ENCODE data around the gene SH3RF3.

SH3RF3 gene

DNA sequence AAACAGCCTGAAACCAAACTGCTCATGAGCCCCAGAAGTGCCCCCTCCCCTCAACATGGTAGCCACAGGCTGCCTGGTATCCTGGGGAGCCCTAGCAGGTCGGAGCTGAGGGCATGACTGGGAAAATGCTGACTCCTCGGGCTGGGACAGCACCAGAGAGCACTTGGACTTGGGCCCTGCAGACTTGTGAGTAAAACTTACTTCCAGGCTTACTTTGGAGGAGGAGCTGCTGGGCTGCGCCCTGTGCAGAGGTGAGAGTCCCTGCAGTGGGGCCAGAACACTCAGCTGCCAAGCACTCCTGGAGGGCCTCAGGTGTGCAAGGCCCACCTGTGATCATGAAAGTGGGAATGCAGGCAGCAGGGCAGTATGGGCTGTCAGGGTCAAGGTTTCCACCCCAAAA lies 365.3 kb downstream of the SH3RF3 start:
- no peak for DNase-seq (ENCODE audit: low read depth)

DNA sequence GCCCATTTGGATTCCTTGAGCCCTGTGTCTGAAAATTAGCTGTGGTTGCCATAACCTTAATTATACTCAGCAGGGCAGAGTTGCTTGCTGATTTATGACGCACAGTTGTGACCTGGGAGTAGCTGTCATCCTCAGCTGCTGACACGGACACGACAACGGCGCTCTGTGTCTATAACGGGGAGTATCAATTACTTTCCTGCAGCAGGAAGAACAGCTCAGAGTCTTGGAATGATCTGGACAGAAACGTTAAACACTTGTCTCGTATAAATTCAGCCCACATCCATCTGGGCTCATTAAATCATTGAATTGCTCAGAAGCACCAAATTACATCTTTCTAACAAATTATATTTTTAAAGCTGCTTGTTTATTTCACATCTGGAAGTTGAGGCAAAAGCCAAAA lies 368.5 kb downstream of the SH3RF3 start:
- DNase-seq (ENCODE audit: low read depth) = no peak

DNA sequence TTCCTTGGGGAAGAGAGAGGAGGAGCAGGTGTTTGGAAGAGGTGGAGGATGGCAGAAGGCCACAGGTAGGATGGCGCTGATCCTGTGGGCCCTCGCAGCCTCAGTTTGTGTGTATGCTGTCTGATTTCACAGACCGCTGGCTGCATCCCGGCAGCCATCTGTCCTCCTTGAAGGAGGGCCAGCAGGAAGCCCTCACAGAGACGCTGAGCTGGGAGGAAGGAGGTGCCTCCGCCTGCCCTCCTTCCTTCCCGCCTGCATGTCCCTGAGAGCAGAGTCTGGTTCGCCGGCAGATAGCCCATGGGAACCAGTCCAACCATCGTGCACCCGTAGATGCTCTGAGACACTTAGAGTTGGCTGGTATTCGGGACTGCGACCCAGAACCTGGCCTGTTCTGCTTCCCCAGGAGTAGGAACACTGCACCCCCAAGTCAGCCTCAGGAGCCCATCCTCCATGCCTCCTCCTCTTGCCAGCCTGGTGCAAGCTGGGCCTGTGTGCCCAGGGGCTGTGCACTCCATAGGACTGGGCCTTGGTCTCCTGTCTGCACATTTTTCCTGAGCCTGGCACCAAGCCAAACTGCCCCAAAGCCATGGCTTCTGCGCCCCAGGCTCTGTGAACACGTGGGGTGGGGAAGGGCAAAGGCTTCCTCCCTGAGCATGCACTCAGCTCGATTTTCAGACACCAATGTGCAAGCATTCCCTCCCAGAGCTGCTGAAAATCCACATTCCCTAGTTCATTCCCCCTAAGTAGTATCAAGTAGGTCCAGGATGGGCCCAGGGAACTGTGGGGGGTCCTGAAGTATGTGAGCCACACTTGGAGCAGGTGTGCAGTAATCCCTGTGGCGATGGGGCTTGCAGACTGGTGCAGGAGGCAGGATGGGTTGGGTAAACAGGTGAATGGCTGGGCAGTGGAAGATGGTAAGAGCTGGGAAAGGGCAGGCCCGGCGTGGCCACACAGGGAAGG lies 369.2 kb downstream of the SH3RF3 start:
- no peak for DNase-seq (ENCODE audit: low read depth)

DNA sequence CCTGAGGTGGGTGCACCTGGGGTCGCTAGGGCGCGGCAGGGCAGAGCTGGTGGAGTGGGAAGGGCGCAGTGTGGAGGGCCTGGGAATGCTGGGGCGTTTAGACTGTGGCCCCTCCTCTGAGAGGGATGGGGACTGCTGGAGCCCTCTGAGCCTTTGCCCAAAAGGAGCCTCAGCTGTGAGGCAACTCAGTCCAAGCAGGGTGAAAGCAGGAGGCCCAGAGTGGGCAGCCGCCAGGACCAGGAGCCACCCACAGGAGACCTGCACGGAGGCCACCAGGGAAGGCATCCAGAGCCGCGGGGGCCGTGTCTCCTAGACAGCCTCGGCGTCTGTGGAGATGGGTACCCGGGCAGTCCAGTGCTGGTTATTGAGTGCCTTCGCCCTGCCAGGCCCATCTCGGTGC lies 369.9 kb downstream of the SH3RF3 start:
- DNase-seq (ENCODE audit: low read depth) = no peak

DNA sequence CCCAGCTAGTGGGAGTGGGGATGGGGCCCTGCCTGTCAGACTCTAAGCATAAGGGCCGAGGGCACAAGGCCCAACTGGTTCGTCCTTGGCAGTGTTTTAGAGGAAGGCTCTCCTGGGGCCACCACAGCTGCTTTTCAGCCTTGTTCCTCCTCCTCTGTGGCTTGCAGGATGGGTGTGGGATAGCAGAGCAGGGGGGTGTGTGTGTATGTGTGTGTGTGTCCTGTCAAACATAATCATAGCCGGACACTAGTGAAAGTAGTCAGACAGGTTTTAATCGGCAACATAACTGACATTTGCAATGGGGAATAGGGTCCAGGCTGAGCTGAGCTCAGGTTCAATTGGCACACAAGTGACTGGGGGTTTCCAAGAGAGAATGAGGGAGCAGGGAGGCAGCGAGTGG lies 370.6 kb downstream of the SH3RF3 start:
- DNase-seq (ENCODE audit: low read depth) = no peak

DNA sequence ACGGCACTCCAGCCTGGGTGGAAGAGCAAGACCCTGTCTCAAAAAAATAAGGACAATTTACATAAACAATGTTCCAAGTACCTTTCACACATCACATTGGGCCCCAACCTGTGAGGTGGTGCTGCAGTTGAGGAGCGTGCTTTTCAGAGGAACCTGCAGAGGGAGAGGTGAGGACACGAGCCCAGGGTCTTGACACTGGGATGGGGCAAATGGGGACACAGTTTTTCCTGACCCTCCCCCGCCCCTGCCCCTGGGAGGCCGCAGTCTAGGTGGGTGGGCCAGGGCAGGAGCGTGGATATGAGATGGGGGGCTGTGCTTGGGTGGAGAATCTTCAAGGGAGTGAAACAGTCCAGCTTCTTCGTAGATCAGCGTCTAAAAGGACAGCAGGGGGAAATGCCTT lies 371.9 kb downstream of the SH3RF3 start:
- DNase-seq (ENCODE audit: low read depth) = no peak

DNA sequence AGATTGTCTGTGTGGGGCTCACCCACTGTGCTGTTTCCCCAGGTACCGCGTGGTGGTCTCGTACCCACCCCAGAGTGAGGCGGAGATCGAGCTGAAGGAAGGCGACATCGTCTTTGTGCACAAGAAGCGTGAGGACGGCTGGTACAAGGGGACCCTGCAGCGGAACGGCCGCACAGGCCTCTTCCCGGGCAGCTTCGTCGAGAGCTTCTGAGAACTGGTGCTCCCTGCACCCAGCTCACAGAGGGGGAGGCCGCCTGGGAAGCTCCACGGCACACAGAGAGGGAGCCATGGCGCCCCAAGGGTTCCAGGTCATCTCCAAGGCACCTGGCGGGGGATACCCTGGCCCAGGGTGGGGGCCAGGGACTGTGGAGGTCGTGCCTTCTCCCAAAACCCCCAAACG lies 372.5 kb downstream of the SH3RF3 start:
- no peak for DNase-seq (ENCODE audit: low read depth)

DNA sequence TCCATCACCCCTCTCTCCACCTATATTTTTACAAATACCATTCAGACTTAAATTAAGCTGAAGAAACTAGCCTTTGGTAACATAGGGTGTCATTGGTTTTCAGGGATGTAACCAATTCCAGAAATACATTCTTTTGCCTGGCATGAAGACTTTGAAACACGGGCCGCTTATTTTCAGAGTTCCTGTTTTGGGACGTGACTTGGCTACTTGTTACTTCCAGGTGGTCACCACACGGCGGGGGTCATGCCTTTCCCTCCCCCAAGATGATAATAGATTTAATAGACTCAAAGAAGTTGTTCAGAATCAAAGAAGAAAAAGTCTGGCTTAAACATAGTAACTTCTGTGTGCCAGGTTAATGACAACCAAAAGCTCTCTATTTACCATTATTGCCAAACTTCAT lies 374.2 kb downstream of the SH3RF3 start:
- DNase-seq (ENCODE audit: low read depth) = no peak

DNA sequence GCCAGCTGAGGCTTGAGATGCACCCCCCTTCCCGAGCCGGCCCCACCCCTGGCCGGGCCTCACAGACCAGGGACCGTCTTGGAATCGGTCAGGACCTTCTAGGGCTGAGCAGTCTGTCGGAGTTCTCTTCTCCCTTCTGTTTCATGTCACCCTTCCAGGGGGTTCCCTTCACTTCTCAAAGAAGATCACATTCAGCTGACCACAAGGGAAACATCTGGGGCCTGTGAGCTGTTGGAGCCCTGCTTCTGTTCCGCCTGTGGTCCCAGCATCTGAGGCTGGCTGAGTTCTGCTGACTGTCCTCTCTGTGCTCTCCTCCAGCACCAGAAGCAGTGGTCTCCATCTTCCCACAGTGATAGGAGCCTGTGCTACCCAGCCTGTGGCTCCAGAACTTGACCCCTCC lies 378.2 kb downstream of the SH3RF3 start:
- no peak for DNase-seq (ENCODE audit: low read depth)

DNA sequence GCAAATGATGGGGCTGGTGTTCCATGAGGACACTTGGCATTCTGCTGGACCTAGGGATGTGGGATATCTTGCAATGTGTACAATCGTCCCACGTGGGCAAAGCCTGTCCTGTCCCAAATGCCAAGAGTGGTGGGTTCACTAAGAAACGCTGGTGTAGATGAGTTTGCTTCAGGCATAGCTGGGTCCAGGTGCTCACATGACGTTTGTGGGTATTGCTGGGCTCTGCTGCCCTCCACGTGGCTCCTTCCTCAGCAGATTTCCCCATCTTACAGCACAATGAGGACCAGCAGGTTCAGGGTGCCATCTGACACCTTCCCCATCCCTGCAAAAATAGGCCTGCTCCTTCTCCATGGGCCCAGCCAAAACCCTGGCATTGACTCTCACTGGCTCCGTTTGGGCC lies 378.8 kb downstream of the SH3RF3 start:
- DNase-seq (ENCODE audit: low read depth) = no peak

DNA sequence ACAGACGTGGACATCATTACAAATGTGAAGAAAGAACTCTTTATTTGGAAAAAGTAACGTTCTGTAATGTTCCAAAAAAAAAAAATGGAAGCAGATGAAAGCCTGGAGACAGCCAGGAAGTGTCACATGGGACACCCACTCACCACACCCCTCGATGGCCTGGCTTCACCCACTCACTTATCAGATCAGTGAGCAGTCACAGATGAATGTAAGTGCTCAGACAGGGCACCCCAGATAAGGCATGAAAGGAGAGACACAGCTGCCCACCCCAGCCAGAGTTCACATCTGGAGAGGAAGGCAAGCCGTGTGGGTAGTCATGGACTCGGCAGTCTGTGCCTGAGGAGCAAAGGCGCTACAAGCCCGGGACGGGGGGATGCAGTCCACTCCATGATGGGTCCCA lies 379.6 kb downstream of the SH3RF3 start:
- DNase-seq (ENCODE audit: low read depth) = no peak

DNA sequence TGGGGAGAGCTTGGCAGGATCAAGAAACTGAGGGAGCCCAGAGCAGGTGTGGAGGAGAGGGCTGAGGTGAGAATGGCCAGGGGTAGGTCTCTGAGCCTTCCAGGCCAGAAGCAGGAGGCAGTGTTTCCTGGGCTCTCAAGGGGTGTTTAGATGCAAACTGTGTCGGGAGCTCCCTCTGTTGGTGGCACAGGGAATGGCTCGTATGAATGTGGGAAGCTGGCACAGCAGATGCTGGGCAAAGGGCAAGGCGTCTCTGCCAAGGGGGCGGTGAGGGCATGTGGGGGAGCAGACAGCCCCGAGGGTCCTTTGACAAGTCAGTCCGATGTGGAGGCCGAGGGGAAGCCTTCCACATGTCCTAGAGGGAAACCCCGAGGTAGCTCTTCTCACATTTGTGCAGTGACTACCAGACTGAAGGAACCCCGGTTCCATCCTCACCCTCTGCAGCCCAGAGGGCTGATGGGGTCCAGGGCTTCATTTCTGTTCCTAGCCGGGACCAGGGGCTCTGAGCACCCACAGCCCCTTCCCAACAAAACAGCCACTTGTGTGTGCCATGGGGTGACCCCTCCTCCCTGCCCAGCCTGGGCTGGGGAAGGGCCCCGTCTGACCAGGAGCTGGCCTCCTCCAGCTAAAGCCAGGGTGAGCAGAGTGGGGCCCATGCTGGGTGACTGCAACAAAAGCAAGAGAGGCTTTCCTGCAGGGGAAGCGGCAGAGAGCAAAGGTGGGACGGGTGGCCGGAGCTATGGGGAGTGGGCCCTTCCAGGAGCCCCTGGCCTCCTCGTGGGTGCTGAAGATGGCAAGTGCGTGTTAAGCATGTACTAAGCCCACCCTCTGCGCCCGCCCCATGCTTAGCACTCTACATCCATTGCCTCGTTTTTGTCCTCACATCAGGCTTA lies 381.4 kb downstream of the SH3RF3 start:
- DNase-seq (ENCODE audit: low read depth) = peak; percentile 66

DNA sequence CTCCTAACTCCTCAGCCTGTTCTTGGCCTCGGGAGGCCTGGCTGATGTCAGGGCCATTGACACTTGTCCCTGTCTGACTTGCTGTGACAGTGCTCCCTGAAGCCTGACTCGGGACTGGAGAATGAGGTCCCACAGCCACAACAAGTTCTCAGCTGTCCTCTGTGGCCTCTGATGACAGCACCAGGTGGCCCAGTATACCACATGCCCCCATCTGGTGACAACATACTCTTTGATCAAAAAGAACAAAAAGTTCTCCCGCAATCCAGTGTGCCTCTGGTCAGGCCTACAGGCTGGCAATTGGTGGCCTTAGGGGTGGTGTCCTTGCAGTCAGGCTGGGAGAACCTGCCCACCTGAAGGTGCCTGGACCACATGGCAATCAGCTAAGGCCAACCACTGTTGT lies 382.2 kb downstream of the SH3RF3 start:
- no peak for DNase-seq (ENCODE audit: low read depth)

DNA sequence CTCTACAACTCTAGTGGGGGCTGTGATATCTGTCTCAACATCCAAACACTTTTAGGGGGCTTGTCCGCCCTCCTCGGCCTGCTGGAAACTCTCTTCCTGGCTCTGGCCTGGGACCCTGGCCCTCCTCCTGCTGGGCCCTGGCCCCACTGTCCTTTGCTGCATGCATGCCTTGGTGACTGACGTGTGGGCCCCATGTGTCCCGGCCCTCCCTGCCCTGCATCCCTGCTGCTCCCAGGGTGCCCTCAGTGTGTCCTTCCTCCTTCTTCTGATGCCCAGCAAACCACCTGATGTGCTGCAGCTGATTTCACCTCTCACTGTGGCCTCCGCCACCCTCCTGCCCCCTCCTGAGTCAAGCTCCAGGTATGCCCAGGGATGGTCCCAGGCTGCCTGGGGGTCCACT lies 383.1 kb downstream of the SH3RF3 start:
- no peak for DNase-seq (ENCODE audit: low read depth)

DNA sequence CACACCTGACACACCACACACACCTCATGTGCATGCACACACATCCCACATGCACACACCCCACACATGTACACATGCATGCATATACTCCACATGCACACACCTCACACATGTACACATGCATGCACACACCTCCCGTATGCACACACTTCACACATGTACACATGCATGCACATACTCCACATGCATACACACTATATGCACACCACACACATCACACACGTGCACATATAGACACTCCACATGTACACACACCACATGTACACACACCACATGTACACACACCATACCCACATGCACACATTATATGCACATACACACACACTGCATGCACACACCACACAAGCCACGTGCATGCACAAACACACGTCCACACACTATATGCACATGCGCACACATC lies 384.2 kb downstream of the SH3RF3 start:
- DNase-seq (ENCODE audit: low read depth) = no peak

DNA sequence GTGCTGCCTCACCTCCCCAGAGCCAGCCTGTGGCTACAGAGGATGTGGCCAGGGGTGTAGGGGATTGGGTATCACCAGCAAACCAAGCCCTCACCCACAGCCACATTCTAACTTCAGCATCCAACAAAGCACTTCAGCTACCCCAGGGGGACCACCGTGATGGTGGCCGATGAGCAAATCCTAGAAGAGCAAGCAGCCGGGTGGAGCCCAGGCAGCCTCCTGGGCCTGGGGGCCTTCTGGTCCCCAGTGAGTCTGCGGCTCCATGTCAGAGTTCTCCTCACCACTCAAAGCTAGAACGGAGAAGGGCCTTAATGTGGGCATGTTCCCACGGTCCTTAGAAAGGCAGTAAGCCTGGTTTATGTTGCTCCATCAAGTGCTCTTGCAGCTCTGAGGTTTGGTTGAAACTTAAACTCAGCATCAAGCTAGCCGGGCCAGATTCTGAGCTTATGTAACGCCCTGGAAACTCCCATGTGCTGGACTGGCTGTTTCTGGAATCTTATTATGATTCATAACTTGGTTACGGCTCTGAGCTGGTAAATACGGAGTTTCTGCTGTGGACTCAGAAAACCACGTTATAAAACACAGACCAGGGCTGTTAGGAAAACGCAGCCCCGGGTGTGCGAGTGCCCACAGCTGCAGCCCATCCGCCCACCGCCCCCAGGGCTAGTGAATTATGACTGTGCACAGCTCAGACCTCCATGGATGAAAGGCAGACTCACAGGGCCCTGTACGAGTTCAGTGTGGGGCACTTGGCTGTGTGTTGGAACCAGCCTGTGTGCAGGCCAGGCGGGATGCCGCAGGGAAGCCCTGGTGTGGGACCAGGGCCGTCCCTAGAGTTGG lies 385.0 kb downstream of the SH3RF3 start:
- DNase-seq (ENCODE audit: low read depth) = no peak

DNA sequence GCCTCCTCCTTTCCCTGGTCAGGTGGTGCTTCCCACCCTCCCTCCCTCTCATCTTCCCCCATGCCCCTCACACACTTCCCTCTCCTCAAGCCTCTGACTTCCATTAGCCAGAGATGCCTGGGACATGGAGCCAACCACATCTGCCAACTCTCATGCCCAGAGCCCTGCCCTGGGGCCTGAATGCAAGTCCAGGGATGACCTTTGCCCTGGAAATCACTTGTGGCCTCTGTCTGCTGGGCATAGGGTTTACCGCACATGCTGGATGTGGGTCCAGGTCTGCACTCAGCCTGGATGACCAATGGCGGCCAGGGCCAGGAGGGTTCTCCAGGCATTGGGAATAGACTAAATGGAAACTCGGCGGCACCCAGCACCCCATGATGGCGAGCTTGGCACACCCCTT lies 385.9 kb downstream of the SH3RF3 start:
- no peak for DNase-seq (ENCODE audit: low read depth)

DNA sequence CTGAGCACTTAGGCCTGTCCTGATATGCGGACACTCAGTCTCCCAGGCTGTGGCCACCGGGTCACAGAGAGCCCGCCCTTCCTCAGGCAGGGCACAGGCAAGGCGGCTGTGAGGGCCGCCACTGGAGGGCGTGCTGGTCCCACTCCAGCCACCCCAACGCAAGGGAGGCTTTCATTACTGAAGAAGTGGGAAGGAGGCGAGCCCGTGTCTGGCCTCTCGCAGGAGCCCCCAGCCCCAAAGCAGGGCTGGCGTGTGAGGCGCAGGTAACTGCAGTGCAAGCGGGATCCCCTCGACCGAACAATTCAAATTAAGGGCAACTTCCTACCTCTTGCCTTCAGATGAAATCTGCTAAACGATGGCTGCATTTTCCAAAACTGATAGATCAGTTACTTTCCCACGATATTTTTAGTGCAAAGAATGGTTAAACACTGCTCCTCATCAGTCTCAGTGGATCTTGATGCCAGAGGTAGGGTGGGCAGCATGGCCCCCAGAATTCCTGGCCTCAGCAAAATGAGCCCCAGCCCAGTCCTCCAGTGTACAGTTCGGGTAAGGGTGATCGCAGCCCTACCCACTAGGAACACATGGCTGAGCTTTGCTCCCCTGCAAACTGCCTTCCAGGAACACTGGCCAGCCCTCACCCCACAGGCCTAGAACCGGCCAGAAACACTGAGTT lies 387.6 kb downstream of the SH3RF3 start:
- no peak for DNase-seq (ENCODE audit: low read depth)

DNA sequence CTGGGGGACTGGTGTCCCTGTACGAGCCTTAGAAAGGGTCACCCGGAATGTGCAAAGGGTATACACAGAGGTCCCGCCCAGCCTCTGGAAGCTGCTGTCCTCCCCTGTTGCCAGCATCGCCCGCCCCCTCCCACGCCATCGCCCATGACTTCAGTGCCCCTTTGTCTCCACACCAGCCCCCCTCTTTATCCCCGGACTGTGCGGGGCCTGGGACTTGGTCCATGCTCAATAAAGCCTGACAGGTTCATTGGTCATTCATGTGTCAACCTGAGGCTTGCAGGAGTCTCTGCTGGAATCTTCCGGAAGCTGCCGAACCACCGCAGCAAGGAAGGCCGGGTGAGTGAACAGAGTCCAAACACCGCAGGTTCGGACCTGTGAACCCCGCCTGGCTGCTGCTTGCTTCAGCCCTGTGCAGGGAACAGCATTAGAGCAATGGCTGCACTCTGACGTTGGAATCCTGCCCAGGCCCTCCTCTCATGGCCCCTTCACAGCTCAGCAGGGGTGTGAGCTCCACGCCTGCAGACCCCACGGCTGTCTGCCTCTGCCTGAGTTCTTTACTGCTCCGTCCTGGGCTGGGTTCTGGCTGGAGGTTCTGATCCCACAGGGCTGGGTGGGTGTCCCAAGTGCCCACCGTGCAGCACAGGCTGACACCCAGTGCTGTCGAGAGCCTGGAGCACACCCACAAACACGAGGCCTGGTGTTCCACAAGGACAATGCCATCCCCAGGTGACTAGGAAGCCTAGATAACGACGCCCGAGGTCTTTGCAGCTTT lies 388.3 kb downstream of the SH3RF3 start:
- DNase-seq (ENCODE audit: low read depth) = no peak

DNA sequence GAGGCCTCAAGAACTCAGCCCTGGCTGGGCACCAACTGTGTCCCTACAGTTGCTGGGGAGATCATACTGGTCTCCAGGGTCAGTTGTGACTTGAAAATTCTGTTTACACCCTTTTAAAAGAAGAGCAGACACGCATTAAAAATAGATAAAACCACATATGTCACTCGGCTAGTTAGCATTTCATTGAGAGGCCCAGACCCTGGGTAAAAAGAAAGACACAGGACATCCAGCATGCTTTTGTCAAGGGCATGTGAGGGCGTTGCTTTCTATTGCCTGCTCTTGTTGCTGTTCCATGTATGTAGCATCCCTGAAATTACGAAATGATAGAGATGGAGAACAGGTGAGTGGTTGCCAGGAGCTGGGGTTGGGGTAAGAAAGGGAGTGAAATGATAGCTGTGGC lies 390.5 kb downstream of the SH3RF3 start:
- no peak for DNase-seq (ENCODE audit: low read depth)
